ENCODE measurements around the gene CDH4.

DNA sequence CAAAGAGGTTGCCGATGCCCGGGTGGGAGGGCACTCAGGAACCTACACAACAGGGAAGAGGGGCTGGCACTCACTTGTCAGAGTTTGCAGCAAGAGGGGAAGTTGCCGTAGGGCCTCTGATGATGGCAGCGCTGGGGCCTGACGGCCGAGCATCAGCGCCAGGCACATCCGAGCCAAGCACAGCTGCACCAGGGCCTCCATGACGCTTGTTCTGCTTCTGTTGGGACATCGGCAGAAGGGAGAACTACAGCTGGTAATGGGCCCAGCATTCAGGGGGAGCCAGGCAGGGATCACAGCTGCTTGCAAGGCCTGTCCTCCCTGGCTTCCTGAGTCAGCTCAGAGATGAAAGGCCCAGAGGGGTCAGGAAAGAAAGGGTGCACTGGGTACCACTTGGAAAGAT lies 367.7 kb downstream of the CDH4 start:
- TF ChIP-seq RAD21 (IDR thresholded peaks at IDR 0.05; ENCODE audit: low read depth) (no peak), YY1 (IDR thresholded peaks at IDR 0.05; ENCODE audit: low read depth) (no peak), CREB1 (IDR thresholded peaks at IDR 0.05; ENCODE audit: low read depth) (no peak)

Data from Ishikawa (cell line).